GM12872 (cell line): ENCODE results near the gene RIPK4.

Source experiments
- TF ChIP-seq, protein P1 (sequence below): IDR thresholded peaks from 3 replicates; pipeline ENCODE4 v1.5.1; 2011; ENCODE audit warnings: low read depth, mild to moderate bottlenecking, low read length, moderate library complexity; ENCODE audit not compliant: insufficient read depth

RIPK4 gene

DNA sequence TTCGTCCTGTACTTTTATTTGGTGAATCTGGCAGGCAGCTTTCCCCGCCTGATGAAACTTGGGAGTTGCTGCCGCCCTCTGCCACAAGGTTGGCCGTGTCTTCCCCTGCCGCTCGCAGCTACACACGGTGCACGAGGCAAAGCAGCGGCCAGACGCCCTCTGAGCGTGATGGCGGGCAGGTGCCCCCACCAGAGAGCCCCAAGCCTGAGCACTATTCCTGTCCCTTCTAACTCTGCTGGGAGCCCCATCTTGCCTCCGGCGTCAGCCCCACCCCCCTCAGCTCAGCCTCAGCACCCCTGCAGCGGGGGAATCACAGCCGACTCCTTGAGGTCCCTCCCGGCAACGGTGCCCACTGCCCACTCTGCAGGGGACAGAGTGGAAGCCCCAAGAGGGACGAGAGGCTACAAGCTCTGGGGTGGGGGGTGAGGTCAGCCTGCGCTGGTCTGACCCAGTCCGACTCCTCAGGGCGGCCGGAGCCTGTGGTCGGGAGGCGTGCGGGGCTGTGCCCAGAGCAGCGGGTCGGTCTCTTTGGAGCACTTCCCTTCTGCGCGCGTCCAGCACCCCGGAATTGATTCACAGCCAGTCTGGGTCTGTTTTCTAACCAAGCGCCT is 41.3 kb downstream of the RIPK4 start:
- TF ChIP-seq, protein P1, sequence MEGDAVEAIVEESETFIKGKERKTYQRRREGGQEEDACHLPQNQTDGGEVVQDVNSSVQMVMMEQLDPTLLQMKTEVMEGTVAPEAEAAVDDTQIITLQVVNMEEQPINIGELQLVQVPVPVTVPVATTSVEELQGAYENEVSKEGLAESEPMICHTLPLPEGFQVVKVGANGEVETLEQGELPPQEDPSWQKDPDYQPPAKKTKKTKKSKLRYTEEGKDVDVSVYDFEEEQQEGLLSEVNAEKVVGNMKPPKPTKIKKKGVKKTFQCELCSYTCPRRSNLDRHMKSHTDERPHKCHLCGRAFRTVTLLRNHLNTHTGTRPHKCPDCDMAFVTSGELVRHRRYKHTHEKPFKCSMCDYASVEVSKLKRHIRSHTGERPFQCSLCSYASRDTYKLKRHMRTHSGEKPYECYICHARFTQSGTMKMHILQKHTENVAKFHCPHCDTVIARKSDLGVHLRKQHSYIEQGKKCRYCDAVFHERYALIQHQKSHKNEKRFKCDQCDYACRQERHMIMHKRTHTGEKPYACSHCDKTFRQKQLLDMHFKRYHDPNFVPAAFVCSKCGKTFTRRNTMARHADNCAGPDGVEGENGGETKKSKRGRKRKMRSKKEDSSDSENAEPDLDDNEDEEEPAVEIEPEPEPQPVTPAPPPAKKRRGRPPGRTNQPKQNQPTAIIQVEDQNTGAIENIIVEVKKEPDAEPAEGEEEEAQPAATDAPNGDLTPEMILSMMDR, result no peak

- TF ChIP-seq, protein P1, result no peak
These were observed 44.5 kb downstream of the RIPK4 start for GRCh38 chr21:41722052-41723018.

GRCh38 chr21:41720250-41720649 is 46.6 kb downstream of the RIPK4 start:
- TF ChIP-seq, protein P1, result no peak

GRCh38 chr21:41719691-41720090 is 47.2 kb downstream of the RIPK4 start:
- TF ChIP-seq, protein P1, result no peak

DNA sequence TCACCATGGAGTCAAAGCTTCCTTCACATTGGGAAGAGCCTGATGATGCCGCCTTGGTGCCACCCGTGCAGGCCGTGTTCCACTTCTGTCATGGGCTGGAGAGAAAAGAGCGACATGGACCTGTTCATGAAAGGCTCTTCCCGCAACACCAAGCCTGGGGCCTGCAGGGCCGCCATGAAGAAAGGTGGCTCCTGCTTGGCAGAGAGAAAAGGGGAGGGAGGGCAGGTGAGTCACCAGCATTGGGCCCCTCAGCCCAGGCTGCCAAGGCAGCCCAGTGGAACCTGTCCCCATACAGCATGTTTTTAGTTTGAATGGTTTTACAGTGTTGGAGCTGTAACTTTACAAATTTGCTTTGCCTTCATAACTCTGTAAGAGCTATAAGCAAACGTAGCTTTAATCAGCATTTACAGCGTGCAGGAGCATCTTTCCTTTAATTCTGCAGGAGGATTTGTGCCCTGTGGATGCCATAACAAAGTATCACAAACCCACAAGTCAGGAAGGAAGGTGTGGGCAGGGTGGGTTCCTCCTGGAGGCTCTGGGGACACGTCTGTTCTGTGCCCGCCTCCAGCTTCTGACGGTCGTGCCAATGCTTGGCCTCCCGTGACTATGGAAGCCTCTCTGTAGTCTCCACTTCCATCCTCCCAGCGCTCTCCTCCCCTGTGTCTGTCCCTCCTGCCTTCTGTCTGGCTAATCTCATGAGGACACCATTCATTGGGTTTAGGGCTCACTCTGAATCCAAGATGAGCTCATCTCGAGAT is 49.1 kb downstream of the RIPK4 start:
- TF ChIP-seq, protein P1, result no peak

GRCh38 chr21:41716751-41717150 is 50.1 kb downstream of the RIPK4 start:
- TF ChIP-seq, protein P1, result no peak
